GM19238 (cell line): Measurements from ENCODE around the gene CEMP1.

ENCODE experiments used
- DNase-seq: peaks from one replicate; pipeline ENCODE4 v3.0.0; 2011; ENCODE audit warnings: low spot score; ENCODE audit not compliant: insufficient read length

Gene CEMP1

DNA sequence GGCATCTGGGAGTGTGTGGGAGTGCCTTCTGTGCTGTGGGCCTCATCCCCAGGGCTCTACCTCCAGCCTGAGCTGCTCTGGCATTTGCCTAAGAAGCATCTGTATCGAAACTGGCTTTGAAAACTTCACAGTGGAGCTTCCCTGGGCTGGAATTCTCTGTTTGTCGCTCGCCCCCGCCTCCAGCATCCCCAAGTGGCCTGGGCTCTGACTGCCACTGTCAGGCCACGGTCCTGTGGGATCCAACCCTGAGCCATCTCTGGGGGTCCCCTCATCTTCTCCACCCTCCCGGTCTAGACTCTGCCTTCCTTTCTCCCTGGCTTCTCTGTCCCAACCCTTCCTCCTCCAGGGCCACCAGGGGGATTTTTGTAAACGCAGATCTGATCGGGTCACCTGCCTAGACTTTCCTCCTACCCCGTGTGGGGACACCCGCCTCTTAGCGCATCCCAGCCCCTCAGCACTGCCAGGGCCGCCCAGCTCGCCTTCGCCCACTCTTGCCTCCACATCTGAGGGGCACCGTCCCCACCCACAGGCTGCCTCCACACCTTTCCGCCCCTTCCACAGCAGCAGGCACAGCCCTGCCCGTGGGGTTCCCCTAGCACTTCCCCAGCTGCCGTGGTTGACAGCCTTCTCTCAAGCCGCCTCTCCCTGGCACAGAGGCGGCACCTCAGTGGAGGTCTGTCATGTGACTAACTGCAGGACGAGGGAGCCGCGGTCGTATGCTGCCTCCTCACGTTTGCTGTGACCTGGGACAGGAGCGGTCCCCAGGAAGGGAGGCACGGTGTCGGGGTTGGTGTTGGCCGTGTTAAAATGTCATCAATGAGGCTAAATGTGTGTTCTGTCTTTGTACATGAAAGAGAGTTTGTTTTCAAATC, 44.3 kb downstream of the CEMP1 start:
- peak; percentile 91 for DNase-seq

DNA sequence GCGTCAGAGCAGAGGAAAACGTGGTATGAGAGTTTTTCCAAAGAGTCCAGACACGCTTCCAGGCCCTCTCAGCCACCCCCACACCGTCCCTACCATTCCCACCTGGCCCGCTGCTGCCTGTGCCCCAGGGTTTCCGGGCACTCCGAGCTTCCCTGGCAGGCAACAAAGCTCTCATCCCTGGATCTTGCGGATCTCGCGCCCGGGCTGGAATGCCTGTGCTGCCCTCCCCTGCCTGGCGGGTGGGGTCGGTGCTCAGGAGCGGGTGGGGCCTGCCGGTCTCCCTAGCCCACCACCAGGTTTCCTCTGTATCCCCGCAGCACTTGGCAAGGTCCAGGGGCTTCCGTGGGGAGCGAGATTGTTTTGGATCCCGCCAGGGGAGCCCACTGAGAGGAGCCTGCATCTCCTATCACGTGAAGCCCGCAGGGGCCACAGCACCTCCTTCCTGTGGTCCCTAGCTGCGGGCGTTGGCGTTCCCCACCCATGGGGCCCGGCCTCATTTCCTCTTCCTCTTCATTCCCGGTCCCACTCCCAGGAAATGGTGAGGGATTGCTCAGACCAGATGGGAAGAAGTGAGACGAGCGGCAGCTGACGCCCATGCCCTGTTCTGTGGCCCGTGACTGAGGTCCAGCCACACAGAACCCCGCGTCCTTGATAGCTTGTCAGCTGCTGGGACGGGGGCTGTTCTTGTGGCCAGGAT, 45.2 kb downstream of the CEMP1 start:
- DNase-seq, result no peak

- no peak for DNase-seq
These were observed 46.2 kb downstream of the CEMP1 start for GRCh38 chr16:2484898-2485508.

GRCh38 chr16:2483939-2484897, 47.0 kb downstream of the CEMP1 start:
- DNase-seq, result no peak

GRCh38 chr16:2482708-2483534, 48.3 kb downstream of the CEMP1 start:
- no peak for DNase-seq

DNA sequence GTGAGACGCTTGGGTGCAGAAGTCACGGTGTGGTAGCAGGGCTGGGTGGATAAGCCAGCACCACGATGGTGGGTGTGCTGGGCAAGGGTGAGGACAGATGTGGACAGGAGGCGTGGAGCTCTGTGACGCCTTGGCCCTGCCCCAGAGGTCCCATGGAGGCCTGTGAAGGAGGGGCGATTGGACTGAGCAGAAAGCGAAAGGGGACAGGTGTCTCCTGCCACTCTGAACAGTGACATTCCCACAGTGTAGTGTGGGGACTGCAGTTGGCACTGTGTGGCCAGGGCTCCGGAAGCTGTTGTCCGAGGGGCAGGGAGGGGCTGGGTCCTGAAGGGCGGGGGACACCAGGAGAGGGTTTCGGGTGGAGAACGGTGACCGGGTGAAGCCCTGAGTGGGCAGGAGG, 49.0 kb downstream of the CEMP1 start:
- no peak for DNase-seq

GRCh38 chr16:2481676-2482075, 49.5 kb downstream of the CEMP1 start:
- DNase-seq, result no peak

DNA sequence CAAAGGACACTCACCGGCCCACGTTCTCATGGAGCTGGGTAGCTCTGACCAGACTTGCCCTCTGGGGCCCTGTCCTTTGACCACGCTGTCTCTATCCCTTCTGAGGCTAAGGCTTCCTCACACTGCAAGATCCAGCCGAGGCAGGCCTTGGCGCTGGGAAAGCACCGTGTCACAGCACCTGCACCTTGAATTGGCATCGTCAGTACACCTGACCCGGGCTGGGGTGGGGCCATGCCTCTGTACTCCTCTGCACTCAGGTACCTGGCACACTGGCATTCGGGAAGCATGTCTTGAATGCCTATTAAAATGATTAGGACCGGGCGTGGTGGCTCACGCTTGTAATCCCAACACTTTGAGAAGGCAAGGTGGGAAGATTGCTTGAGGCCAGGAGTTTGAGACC, 50.3 kb downstream of the CEMP1 start:
- no peak for DNase-seq
